ENCODE data around the gene USB1.
A peak's percentile ranks its signal among the peaks of the same experiment; 100 is the strongest.
"Not testable (repeated sequence)": the region's sequence is repeated elsewhere in the genome, so short reads cannot be mapped to it uniquely, and the experiment has no call there.

The USB1 gene

DNA sequence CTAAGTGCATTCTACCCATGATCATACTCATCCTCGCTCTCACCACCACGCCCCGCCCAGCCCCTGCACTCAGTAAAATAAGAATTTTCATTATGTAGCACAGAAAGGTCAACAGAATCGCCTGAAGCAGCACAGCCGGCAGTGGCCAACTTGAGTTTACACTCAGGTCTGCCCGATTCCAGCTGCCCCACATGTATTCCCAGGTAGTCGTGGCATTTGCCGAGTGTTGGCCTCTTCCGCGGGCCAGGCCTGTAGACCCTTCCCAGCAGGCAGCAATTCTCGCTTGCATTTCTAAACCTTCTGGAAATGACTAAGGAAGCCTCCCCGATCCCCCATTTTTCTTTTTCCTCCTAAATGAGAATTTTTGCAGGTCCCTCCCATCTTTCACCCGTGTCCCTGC lies 30.9 kb upstream of the USB1 start:
- no peak for DNase-seq

DNA sequence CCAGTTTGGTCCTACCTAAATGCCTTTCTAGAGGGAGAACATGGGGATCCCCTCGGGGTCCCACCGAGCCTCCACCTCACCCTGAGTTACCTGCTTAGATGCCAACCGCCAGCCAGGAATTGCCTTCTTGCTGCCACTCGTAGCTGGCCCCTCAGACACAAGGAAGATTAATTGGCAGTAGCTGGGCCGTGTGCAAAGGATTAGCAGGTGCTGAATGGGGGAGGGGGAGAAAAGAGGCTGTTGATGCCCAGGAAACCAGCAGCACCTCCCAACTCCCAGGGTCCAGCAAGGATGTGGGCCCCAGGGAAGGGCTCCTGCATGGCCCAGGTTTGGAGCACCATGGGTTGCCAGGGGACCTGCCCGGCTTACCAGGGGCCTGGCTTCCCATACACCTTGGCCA lies 30.2 kb upstream of the USB1 start, which contains the start of gene CNGB1:
TSS of gene CNGB1 (minus strand) at position 159 of the 400 bp plus-strand sequence. CDS start 3,842 bp downstream, outside the sequence.
- no peak for DNase-seq

DNA sequence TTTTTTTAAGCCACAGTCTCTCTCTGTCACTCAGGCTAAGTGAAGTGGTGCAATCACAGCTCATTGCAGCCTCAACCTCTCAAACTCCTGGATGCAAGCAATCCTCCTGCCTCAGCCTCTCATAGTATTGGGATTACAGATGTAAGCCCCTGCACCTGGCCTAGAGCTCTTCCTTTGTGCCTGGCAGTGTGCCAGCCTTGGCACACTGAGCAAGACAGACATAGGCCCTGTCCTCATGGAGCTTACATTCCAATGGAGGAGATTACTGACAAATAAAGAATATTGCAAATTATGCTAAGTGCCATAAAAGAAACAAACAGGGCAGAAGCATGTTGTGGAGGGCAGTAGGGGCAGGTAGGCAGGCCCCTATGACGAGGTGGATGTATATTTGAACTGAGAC lies 29.4 kb upstream of the USB1 start:
- no peak for DNase-seq

GRCh38 chr16:57972306-57972705 lies 28.9 kb upstream of the USB1 start:
- DNase-seq: no peak

- no peak for DNase-seq
Measured at GRCh38 chr16:57976331-57976796, 24.8 kb upstream of the USB1 start.

GRCh38 chr16:57977418-57978069 lies 23.7 kb upstream of the USB1 start:
- no peak for DNase-seq

GRCh38 chr16:57978070-57978465 lies 23.1 kb upstream of the USB1 start:
- DNase-seq: not testable (repeated sequence)

GRCh38 chr16:57979006-57979585 lies 22.1 kb upstream of the USB1 start:
- DNase-seq: no peak

DNA sequence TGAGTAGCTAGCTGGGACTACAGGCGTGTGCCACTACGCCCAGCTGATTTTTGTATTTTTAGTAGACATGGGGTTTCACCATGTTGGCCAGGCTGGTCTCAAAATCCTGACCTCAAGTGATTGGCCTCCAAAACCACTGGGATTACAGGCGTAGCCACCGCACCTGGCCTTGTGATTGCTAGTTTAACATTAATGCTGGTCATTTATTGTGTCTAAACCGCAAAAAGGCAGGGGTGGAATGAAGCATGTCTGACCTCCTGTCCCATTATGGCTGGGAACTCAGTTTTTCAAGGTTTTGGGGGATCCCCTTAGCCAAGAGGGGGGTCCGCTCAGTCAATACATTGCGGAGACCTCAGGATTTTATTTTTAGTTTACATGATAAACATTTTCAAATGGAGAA lies 19.6 kb upstream of the USB1 start:
- DNase-seq: no peak

GRCh38 chr16:57982385-57982784 lies 18.8 kb upstream of the USB1 start:
- DNase-seq: no peak

- DNase-seq: peak; percentile 83
Measured at GRCh38 chr16:57984443-57985203, 16.6 kb upstream of the USB1 start.

DNA sequence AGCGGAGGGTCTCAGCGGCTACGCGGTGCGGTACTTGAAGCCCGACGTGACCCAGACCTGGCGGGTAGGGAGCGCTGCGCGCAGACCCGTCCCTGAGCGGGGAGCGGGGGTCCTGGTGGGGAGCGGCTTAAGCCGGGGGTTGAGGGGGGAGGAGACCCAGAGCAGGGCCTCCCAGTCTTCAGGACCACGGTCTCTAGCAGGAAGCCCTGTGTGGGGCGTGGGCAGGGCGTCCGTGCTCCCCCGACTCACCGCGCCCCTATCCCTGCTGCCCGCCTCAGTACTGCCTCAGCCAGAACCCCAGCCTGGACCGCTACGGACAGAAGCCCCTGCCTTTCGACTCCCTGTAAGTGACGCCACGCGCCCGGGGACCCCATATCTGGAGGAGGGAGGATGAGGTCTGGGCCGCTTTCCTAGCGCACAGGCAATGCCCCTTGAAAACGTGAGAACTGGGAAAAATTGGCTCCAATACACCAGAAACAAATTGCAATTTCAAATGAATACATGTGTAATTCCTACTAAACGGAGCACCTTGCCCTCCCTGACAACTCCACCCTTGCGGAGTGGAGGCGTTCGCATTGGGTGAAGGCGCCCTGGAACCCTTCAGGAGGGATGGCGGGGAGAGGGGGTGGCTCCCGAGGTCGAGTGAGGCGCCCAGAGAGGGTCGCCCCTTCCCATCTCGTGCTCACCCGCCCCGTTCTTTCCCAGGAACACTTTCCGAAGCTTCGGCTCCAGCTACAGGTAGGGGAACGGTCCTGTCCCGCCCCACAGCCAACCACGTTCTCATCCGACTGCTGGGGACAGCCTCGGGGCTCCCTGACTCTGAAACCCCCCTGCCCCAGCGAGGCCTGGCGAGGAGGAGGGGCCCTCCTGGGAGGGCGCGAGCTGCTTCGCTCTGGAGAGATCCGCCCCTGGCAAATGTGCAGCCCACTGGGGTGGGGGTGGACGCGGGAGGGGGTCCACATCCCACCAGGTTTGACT lies 15.7 kb upstream of the USB1 start:
- no peak for DNase-seq

DNA sequence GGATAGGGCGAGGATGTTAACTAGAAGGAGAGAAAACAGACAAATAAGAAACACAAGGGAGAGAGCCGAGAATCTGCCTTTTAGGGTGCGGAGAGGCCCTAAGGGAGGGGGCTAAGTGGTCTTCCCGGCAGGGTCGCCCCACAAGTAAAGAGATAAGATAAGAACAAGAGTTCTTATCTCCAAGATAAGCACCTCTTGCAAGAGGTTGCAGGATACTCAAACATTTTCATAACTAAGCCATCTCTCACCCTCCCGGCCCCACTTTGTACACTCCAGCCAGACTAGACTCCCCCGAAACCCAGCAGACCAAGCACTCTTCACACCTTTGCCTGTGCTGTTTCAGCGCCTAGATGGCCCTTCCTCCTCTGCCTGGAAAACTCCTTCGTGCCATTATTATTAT lies 15.0 kb upstream of the USB1 start:
- DNase-seq: no peak

- no peak for DNase-seq
Measured at GRCh38 chr16:57987441-57988177, 13.6 kb upstream of the USB1 start.

DNA sequence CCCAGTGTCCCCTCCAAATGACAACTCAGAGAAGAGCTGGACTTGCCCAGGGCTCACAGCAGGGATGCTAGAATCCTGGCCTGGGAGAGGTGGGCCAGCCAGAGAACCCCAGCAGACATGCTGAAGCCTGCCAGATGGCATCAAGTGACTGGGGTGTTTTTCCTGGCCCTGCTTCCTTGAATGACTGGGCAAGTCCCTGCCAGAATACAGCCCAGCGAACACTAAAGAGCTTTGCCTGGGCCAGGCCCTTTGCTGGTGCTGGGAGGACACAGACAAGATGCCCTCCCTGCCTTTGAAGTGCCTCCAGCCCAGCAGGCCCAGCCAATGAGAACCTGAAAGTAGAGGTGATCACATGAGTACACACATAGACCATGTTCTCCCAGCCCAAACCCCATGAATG lies 12.3 kb upstream of the USB1 start:
- no peak for DNase-seq

- DNase-seq: no peak
Measured at GRCh38 chr16:57991551-57992059, 9.6 kb upstream of the USB1 start.

DNA sequence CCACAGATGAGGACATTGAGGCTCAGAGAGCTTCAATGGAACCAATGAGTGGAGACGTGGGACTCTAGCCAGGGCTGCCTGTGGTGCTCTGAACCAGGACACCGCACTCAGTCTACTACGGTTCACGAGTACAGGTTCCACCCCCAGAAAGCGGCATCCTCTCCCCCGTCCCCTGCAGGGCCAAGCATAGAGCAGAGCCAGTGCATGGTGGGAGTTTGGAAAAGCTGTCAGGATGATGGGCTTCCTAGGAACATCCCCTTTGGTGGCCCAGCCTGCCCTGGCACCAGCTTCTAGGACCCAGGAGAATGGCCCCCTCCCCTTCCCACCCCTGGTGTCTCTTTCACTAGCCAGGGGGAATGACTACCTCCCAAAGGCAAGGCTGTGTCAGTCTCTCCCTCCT lies 9.1 kb upstream of the USB1 start:
- DNase-seq: no peak

- no peak for DNase-seq
Measured at GRCh38 chr16:57993438-57993837, 7.8 kb upstream of the USB1 start.

- DNase-seq: no peak
Measured at GRCh38 chr16:57993897-57994296, 7.3 kb upstream of the USB1 start.

- no peak for DNase-seq
Measured at GRCh38 chr16:57994361-57994760, 6.8 kb upstream of the USB1 start.

GRCh38 chr16:57994778-57995177 lies 6.4 kb upstream of the USB1 start:
- no peak for DNase-seq
